HG02870 (cell line): ENCODE data around the gene TOMT.

ENCODE experiments used
- ATAC-seq: cut with Tn5 transposase; IDR thresholded peaks from one replicate; pipeline ENCODE4 v1.9.1; 2021; ENCODE audit warnings: mild to moderate bottlenecking, moderate library complexity; ENCODE audit not compliant: unreplicated experiment

TOMT gene

DNA sequence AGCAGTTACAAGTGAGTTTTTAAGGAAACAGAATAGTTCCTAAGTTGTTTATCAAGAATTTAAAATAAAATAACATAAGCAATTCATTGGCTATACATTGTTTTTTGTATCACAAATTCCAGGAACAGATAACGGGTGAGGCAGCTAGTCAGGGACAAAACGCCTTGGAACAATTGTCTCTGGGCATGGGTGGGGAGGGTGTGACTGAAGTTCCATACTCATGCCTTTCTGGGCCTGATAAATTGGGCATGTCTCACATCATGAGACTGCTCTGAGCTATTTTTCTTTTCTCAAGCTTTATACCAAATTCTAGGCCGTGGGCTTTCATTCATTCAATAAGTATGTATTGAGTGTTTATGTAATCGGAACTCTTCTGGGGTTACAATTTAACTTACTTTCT is 51.4 kb downstream of the TOMT start:
- ATAC-seq = no peak
